ENCODE measurements around the gene SCARF2.
"Not testable (repeated sequence)": the region's sequence is repeated elsewhere in the genome, so short reads cannot be mapped to it uniquely, and the experiment has no call there.

DNA sequence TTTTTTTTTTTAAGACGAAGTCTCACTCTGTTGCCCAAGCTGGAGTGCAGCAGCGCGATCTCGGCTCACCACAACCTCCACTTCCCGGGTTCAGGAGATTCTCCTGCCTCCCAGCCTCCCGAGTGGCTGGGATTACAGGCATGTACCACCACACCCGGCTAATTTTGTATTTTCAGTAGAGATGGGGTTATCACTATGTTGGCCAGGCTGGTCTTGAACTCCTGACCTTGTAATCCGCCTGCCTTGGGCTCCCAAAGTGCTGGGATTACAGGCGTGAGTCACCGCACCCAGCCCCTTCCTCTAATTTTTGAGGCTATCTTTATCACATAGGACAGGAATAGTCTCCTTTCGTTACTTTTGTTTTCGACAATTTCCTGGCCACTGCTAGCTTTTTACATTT, 37.9 kb upstream of the SCARF2 start:
- TF ChIP-seq EZH2 (IDR thresholded peaks at IDR 0.05; ENCODE audit: borderline replicate concordance, low read length) = not testable (repeated sequence)
- TF ChIP-seq, protein P1, sequence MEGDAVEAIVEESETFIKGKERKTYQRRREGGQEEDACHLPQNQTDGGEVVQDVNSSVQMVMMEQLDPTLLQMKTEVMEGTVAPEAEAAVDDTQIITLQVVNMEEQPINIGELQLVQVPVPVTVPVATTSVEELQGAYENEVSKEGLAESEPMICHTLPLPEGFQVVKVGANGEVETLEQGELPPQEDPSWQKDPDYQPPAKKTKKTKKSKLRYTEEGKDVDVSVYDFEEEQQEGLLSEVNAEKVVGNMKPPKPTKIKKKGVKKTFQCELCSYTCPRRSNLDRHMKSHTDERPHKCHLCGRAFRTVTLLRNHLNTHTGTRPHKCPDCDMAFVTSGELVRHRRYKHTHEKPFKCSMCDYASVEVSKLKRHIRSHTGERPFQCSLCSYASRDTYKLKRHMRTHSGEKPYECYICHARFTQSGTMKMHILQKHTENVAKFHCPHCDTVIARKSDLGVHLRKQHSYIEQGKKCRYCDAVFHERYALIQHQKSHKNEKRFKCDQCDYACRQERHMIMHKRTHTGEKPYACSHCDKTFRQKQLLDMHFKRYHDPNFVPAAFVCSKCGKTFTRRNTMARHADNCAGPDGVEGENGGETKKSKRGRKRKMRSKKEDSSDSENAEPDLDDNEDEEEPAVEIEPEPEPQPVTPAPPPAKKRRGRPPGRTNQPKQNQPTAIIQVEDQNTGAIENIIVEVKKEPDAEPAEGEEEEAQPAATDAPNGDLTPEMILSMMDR (IDR thresholded peaks at IDR 0.05; ENCODE audit: low read length) = not testable (repeated sequence)
